ENCODE data around the gene IL19.

- TF ChIP-seq CTCF (IDR thresholded peaks at IDR 0.05): no peak
- no peak for TF ChIP-seq MAX (IDR thresholded peaks at IDR 0.05; ENCODE audit: low read depth)
- TF ChIP-seq MXI1 (IDR thresholded peaks at IDR 0.05; ENCODE audit: low read depth, low read length): no peak
- no peak for TF ChIP-seq FOSL2 (IDR thresholded peaks at IDR 0.05; ENCODE audit: borderline replicate concordance, low read depth)
- no peak for TF ChIP-seq POLR2AphosphoS5 (IDR thresholded peaks at IDR 0.05; ENCODE audit: low read depth, low read length)
- no peak for TF ChIP-seq REST (IDR thresholded peaks at IDR 0.05; ENCODE audit: low read depth, low read length)
- no peak for TF ChIP-seq TCF12 (IDR thresholded peaks at IDR 0.05)
- TF ChIP-seq TAF1 (IDR thresholded peaks at IDR 0.05; ENCODE audit: borderline replicate concordance, low read depth, low read length): no peak
- no peak for TF ChIP-seq NFIC (IDR thresholded peaks at IDR 0.05; ENCODE audit: borderline replicate concordance)
- no peak for TF ChIP-seq MEF2A (IDR thresholded peaks at IDR 0.05; ENCODE audit: borderline replicate concordance, low read depth)
- no peak for TF ChIP-seq RFX5 (IDR thresholded peaks at IDR 0.05; ENCODE audit: low read length)
- no peak for TF ChIP-seq USF2 (IDR thresholded peaks at IDR 0.05; ENCODE audit: borderline replicate concordance, low read depth, low read length)
- TF ChIP-seq GABPA (IDR thresholded peaks at IDR 0.05; ENCODE audit: low read depth): no peak
- no peak for TF ChIP-seq SIN3A (IDR thresholded peaks at IDR 0.05; ENCODE audit: borderline replicate concordance, low read depth, low read length)
Observed at GRCh38 chr1:206828061-206828460, 57.5 kb downstream of the IL19 start.
